ENCODE measurements around the gene DEGS2. TPM values are rescaled to one million over a fixed set of nuclear protein-coding genes. Genes with fewer than 3 reads are reported as not detected.

DEGS2 gene
- total and polyA plus RNA-seq, 2 experiments from 2014 or later: 1.4 TPM; not detected in 1

DNA sequence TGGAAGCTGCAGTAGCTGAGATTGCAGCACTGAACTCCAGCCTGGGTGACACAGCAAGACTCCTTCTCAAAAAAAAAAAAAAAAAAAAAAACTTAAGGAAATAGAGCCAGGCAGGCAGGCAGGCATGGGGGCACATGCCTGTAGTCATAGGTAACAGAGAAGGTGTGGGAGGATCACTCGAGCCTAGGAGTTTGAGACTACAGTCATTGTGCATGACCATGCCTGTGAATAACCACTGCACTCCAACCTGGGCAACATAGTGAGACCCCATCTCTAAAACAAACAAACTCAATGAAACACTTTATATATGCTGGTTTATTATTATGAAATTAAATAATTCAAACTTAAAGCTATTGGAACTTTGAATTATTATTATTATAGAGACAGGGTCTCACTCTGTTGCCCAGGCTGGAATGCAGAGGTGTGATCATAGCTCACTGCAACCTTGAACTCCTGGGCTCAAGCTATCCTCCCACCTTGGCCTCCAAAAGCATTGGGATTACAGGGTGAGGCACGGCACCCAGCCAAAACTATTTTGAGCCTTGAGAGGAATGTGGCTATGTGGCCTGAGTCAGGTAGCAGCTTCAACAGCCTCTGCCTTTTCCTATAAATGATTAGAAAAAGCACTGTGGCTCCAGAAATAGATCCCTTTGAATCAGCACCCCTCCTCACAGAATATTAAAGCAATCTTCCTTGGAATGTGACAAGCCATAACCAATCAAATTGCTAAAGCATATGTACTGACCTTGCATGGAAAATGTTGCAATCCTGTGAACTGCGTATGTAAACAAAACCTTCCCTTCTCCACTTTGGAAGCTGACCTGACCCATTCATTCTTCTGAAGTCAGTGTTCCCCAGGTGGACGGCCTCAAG is 44.8 kb upstream of the DEGS2 start:
- DNase-seq: peak; percentile 49
- H3K4me3 ChIP-seq: no peak overlapping the region
- no peaks in the 10 kb centered on the region for H3K9me2 ChIP-seq (ENCODE audit: insufficient read depth)
- H2AFZ ChIP-seq: no peak overlapping the region
- no peak overlapping the region for H3K27ac ChIP-seq
- no peaks in the 10 kb centered on the region for H3F3A ChIP-seq (ENCODE audit: insufficient read depth)
- in situ Hi-C loops (cut with MboI): no loop called here
- H4K20me1 ChIP-seq (ENCODE audit: insufficient read depth): no peaks in the 10 kb centered on the region
- peaks cover 10% of the 10 kb centered on the region for H3K4me1 ChIP-seq (ENCODE audit: insufficient read depth)
- WGBS, 2 experiments (ENCODE audit: low coverage in 1 of 2, low lambda C conversion rate in 2 of 2, missing lambda C conversion rate in 2 of 2): 63 to 79% methylated on average over 4 of the region's 4 CpGs
- TF ChIP-seq EZH2phosphoT487 (IDR thresholded peaks at IDR 0.05; ENCODE audit: insufficient read depth, low read depth) (no peak), EZH2 (IDR thresholded peaks at IDR 0.05; ENCODE audit: insufficient read depth, poor library complexity, severe bottlenecking) (no peak)
- H3K4me2 ChIP-seq (ENCODE audit: unreplicated experiment): peak overlapping the region; percentile 32
- no peak overlapping the region for H3K9ac ChIP-seq
- no peaks in the 10 kb centered on the region for H3K9me3 ChIP-seq (ENCODE audit: low read depth)
- no peaks in the 10 kb centered on the region for H3K36me3 ChIP-seq (ENCODE audit: low read depth)
- no peaks in the 10 kb centered on the region for H3K79me2 ChIP-seq (ENCODE audit: insufficient read depth)
- no peaks in the 10 kb centered on the region for H3K27me3 ChIP-seq (replicated peaks; ENCODE audit: insufficient read depth)

DNA sequence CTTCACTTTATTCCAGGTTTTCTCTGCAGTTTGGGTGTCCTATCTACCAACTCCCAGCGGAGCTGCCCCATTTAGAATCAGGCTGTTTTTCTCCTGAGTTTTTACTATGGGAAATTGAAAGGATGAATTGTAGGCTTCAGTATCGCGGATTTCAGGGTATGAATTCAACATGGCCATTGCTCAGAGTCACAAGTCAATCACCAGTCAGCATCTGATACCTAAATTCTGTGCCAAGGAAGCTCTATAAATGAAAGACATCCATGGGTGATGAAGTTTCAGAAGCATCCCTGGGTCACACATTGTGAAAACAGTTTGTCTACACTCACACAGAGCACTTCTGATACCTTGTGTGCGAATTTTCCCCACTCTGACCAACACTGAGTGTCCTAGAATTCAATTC is 43.7 kb upstream of the DEGS2 start:
- no peak overlapping the region for H3K4me3 ChIP-seq
- no peaks in the 10 kb centered on the region for H3K9me3 ChIP-seq (ENCODE audit: low read depth)
- 78 to 85% methylated on average over 4 of the region's 4 CpGs for WGBS, 2 experiments (ENCODE audit: low coverage in 1 of 2, low lambda C conversion rate in 2 of 2, missing lambda C conversion rate in 2 of 2)
- no peak overlapping the region for H2AFZ ChIP-seq
- TF ChIP-seq EZH2phosphoT487 (IDR thresholded peaks at IDR 0.05; ENCODE audit: insufficient read depth, low read depth): no peak
- no peaks in the 10 kb centered on the region for H3K79me2 ChIP-seq (ENCODE audit: insufficient read depth)
- DNase-seq: no peak
- in situ Hi-C loops (cut with MboI): no loop called here
- H3K4me1 ChIP-seq (ENCODE audit: insufficient read depth): peaks cover 10% of the 10 kb centered on the region
- H3K27ac ChIP-seq: no peak overlapping the region
- no peaks in the 10 kb centered on the region for H4K20me1 ChIP-seq (ENCODE audit: insufficient read depth)
- no peaks in the 10 kb centered on the region for H3F3A ChIP-seq (ENCODE audit: insufficient read depth)
- H3K4me2 ChIP-seq (ENCODE audit: unreplicated experiment): no peak overlapping the region
- no peaks in the 10 kb centered on the region for H3K9me2 ChIP-seq (ENCODE audit: insufficient read depth)
- no peak overlapping the region for H3K9ac ChIP-seq
- no peaks in the 10 kb centered on the region for H3K27me3 ChIP-seq (replicated peaks; ENCODE audit: insufficient read depth)
- H3K36me3 ChIP-seq (ENCODE audit: low read depth): no peaks in the 10 kb centered on the region

DNA sequence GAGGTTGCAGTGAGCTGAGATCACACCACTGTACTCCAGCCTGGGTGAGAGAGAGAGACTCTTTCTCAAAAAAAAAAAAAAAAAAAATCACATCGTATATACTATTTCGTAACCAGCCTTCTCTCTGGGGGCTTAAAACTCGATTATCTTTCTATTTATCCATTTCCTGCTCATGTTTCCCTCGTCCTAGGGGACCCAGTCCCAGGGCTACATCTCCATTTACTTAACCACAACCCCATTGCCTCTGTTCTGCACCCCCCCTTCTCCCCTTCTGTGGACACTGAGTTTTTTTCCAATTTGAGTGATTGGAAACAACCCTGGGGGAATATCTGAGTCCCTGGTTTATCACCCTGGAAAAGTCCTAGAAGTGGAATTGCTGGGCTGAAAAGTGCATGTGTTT is 43.3 kb upstream of the DEGS2 start:
- no peaks in the 10 kb centered on the region for H3K9me2 ChIP-seq (ENCODE audit: insufficient read depth)
- 53 to 64% methylated on average over 4 of the region's 4 CpGs for WGBS, 2 experiments (ENCODE audit: low coverage in 1 of 2, low lambda C conversion rate in 2 of 2, missing lambda C conversion rate in 2 of 2)

DNA sequence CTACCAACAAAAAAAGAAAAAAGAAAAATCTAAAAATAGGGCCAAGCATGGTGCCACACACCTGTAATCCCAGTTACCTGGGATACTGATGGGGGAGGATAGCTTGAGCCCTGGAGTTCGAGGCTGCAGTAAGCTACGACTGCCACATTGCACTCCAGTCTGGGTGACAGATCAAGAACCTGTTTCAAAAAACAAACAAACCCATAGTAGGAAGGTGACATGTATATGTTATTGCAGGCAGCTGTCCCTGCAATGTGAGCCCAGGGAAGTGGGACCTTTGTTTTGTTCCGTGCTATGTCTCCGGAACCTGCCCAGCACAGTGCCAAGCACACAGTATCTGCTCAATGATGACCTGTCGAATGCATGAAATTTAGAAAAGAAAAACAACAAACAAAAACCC is 42.3 kb upstream of the DEGS2 start:
- WGBS, 2 experiments (ENCODE audit: low coverage in 1 of 2, low lambda C conversion rate in 2 of 2, missing lambda C conversion rate in 2 of 2): 70 to 80% methylated on average over 5 of the region's 5 CpGs
- DNase-seq: no peak
- Histone ChIP-seq H3F3A (ENCODE audit: insufficient read depth) (no peaks in the 10 kb centered on the region), H3K79me2 (ENCODE audit: insufficient read depth) (no peaks in the 10 kb centered on the region), H3K9me3 (ENCODE audit: low read depth) (no peaks in the 10 kb centered on the region), H4K20me1 (ENCODE audit: insufficient read depth) (no peaks in the 10 kb centered on the region), H2AFZ (no peak overlapping the region), H3K4me2 (ENCODE audit: unreplicated experiment) (no peak overlapping the region), H3K4me3 (no peak overlapping the region), H3K4me1 (ENCODE audit: insufficient read depth) (peaks cover 10% of the 10 kb centered on the region), H3K27ac (no peak overlapping the region), H3K27me3 (replicated peaks; ENCODE audit: insufficient read depth) (no peaks in the 10 kb centered on the region), H3K9ac (no peak overlapping the region), H3K9me2 (ENCODE audit: insufficient read depth) (no peaks in the 10 kb centered on the region), H3K36me3 (ENCODE audit: low read depth) (no peaks in the 10 kb centered on the region)
- no peak for TF ChIP-seq EZH2phosphoT487 (IDR thresholded peaks at IDR 0.05; ENCODE audit: insufficient read depth, low read depth)
- no peak for TF ChIP-seq EZH2 (IDR thresholded peaks at IDR 0.05; ENCODE audit: insufficient read depth, poor library complexity, severe bottlenecking)
- in situ Hi-C loops (cut with MboI): no loop called here

More for the DNA sequence above, 43.3 kb upstream of the DEGS2 start:
- Histone ChIP-seq H3K27me3 (replicated peaks; ENCODE audit: insufficient read depth) (no peaks in the 10 kb centered on the region), H3K9ac (no peak overlapping the region), H3K27ac (no peak overlapping the region), H3K4me3 (no peak overlapping the region), H3K4me1 (ENCODE audit: insufficient read depth) (peaks cover 10% of the 10 kb centered on the region), H3K4me2 (ENCODE audit: unreplicated experiment) (no peak overlapping the region), H2AFZ (no peak overlapping the region), H3K36me3 (ENCODE audit: low read depth) (no peaks in the 10 kb centered on the region), H3K9me3 (ENCODE audit: low read depth) (no peaks in the 10 kb centered on the region), H4K20me1 (ENCODE audit: insufficient read depth) (no peaks in the 10 kb centered on the region), H3K79me2 (ENCODE audit: insufficient read depth) (no peaks in the 10 kb centered on the region), H3F3A (ENCODE audit: insufficient read depth) (no peaks in the 10 kb centered on the region)
- in situ Hi-C loops (cut with MboI): no loop called here
- DNase-seq: no peak
- TF ChIP-seq EZH2 (IDR thresholded peaks at IDR 0.05; ENCODE audit: insufficient read depth, poor library complexity, severe bottlenecking) (no peak), EZH2phosphoT487 (IDR thresholded peaks at IDR 0.05; ENCODE audit: insufficient read depth, low read depth) (no peak)
